IMR-90 (cell line): Measurements from ENCODE around the gene MAP2. TPM values are rescaled to one million over a fixed set of nuclear protein-coding genes. Genes with fewer than 3 reads are reported as not detected.

Source experiments
- ATAC-seq: fragments of 200-7000 bp; cut with Tn5 transposase; 2 replicates; pipeline ENCODE4 v1.9.1; 2020; ENCODE audit warnings: low read depth, mild to moderate bottlenecking, moderate library complexity
- BruUV-seq: library from RNA; stranded (reverse); fragments of 400-500 nt; replicated peaks from 2 replicates; lab custom pipeline; 2021; lab: Mats Ljungman, UMichigan
- CTCF ChIA-PET: fragments of 300-600 bp; formaldehyde crosslinking; extraction: SDS; loops from one replicate; lab custom pipeline; 2021; ENCODE audit warnings: antibody characterized with exemption; lab: Yijun Ruan, JAX
- POLR2A ChIA-PET: fragments of 300-600 bp; sonication (Branson Sonifier 250); formaldehyde crosslinking; loops from one replicate; lab custom pipeline; 2022; ENCODE audit warnings: antibody characterized with exemption; ENCODE audit not compliant: unreplicated experiment; lab: Charles Lee
- DNase-seq: peaks from one replicate; pipeline ENCODE4 v3.0.0; 2013
- H2AFZ ChIP-seq: replicated peaks from 2 replicates; pipeline ENCODE3; 2013; ENCODE audit warnings: low read length, mild to moderate bottlenecking; ENCODE audit not compliant: poor library complexity
- H2AK5ac ChIP-seq: 2 replicates; pipeline ENCODE4 v1.6.1; 2013; ENCODE audit warnings: low read depth, low read length, inconsistent platforms
- H2AK9ac ChIP-seq: replicated peaks from 2 replicates; pipeline ENCODE3; 2013; ENCODE audit warnings: mild to moderate bottlenecking, low read depth, low read length, moderate library complexity; ENCODE audit not compliant: poor library complexity
- H2BK120ac ChIP-seq: 2 replicates; pipeline ENCODE4 v1.6.1; 2013; ENCODE audit warnings: low read depth, low read length, inconsistent platforms
- H2BK15ac ChIP-seq: 3 replicates; pipeline ENCODE4 v1.6.1; 2013; ENCODE audit warnings: low read depth, low read length, inconsistent platforms
- H2BK20ac ChIP-seq: 2 replicates; pipeline ENCODE4 v1.6.1; 2013; ENCODE audit warnings: low read depth, mild to moderate bottlenecking, inconsistent platforms, low read length, moderate library complexity
- H2BK5ac ChIP-seq: 2 replicates; pipeline ENCODE4 v1.6.1; 2013; ENCODE audit warnings: mild to moderate bottlenecking, low read depth, low read length, inconsistent platforms; ENCODE audit not compliant: poor library complexity, severe bottlenecking
- H3K14ac ChIP-seq: replicated peaks from 2 replicates; pipeline ENCODE4 v1.6.1; 2013; ENCODE audit warnings: low read depth, low read length, inconsistent platforms
- H3K18ac ChIP-seq: 2 replicates; pipeline ENCODE4 v1.6.1; 2013; ENCODE audit warnings: low read depth, low read length, control low read depth
- H3K23ac ChIP-seq: 2 replicates; pipeline ENCODE4 v1.6.1; 2013; ENCODE audit warnings: low read depth, low read length, inconsistent platforms
- H3K27ac ChIP-seq: 2 replicates; pipeline ENCODE4 v1.5.1; 2013; ENCODE audit warnings: mild to moderate bottlenecking, control low read depth, low read length; ENCODE audit not compliant: insufficient read depth
- H3K27me3 ChIP-seq: 2 replicates; pipeline ENCODE4 v1.6.1; 2013; ENCODE audit warnings: low read length; ENCODE audit not compliant: control insufficient read depth, insufficient read depth
- H3K36me3 ChIP-seq: 2 replicates; pipeline ENCODE4 v1.6.1; 2013; ENCODE audit warnings: low read length, mixed read lengths; ENCODE audit not compliant: control insufficient read depth, insufficient read depth
- H3K4ac ChIP-seq: 2 replicates; pipeline ENCODE4 v1.6.1; 2013; ENCODE audit warnings: low read depth, low read length, inconsistent platforms
- H3K4me1 ChIP-seq: 2 replicates; pipeline ENCODE4 v1.6.1; 2013; ENCODE audit warnings: low read length, mixed read lengths; ENCODE audit not compliant: control insufficient read depth, insufficient read depth
- H3K4me2 ChIP-seq: 2 replicates; pipeline ENCODE4 v1.6.1; 2013; ENCODE audit warnings: low read depth, mild to moderate bottlenecking, control low read depth, low read length, moderate library complexity
- H3K4me3 ChIP-seq: 2 replicates; pipeline ENCODE4 v1.5.1; 2013; ENCODE audit warnings: low read depth, mild to moderate bottlenecking, control low read depth, low read length, moderate library complexity; ENCODE audit not compliant: insufficient read depth
- H3K56ac ChIP-seq: 2 replicates; pipeline ENCODE4 v1.6.1; 2013; ENCODE audit warnings: low read length, inconsistent platforms; ENCODE audit not compliant: insufficient read depth; ENCODE audit errors: extremely low read depth
- H3K79me1 ChIP-seq, 2 experiments: 2 replicates each; pipeline ENCODE4 v1.6.1; 2013; ENCODE audit warnings: low read length in 2 of 2, inconsistent platforms in 1 of 2, low read depth in 1 of 2
- H3K9ac ChIP-seq: 2 replicates; pipeline ENCODE4 v1.6.1; 2013; ENCODE audit warnings: low read depth, low read length, control low read depth
- H3K9me1 ChIP-seq: 2 replicates; pipeline ENCODE4 v1.6.1; 2013; ENCODE audit warnings: low read length, inconsistent platforms; ENCODE audit not compliant: insufficient read depth
- H3K9me3 ChIP-seq: 2 replicates; pipeline ENCODE4 v1.6.1; 2013; ENCODE audit warnings: low read length; ENCODE audit not compliant: control insufficient read depth, insufficient read depth
- H4K20me1 ChIP-seq: 2 replicates; pipeline ENCODE4 v1.6.1; 2013; ENCODE audit warnings: low read length, inconsistent platforms; ENCODE audit not compliant: insufficient read depth
- H4K5ac ChIP-seq: 2 replicates; pipeline ENCODE4 v1.6.1; 2013; ENCODE audit warnings: mild to moderate bottlenecking, low read depth, low read length, control low read depth
- H4K8ac ChIP-seq, 2 experiments: 2 replicates each; pipeline ENCODE4 v1.6.1; 2013; ENCODE audit warnings: low read depth in 2 of 2, low read length in 2 of 2, control low read depth in 1 of 2, inconsistent platforms in 1 of 2
- H4K91ac ChIP-seq: 2 replicates; pipeline ENCODE4 v1.6.1; 2013; ENCODE audit warnings: low read depth, low read length, inconsistent platforms; ENCODE audit not compliant: insufficient read depth
- CEBPB ChIP-seq: IDR thresholded peaks from 2 replicates; pipeline ENCODE4 v1.6.1; 2012; ENCODE audit warnings: low read depth, low read length, improper control_type of control experiment
- CHD1 ChIP-seq: IDR thresholded peaks from 2 replicates; pipeline ENCODE4 v1.6.1; 2012; ENCODE audit warnings: low read depth, low read length, improper control_type of control experiment
- ELK1 ChIP-seq: fragments of 150-350 bp; IDR thresholded peaks from 2 replicates; pipeline ENCODE4 v1.6.1; 2016; ENCODE audit warnings: low read depth, mild to moderate bottlenecking, low read length, moderate library complexity, borderline replicate concordance
- FOS ChIP-seq: fragments of 150-350 bp; IDR thresholded peaks from 2 replicates; pipeline ENCODE4 v1.6.1; 2016; ENCODE audit warnings: low read depth, low read length
- MAFK ChIP-seq: IDR thresholded peaks from 2 replicates; pipeline ENCODE4 v1.6.1; 2012; ENCODE audit warnings: low read depth, low read length, improper control_type of control experiment
- MAZ ChIP-seq: IDR thresholded peaks from 2 replicates; pipeline ENCODE4 v1.6.1; 2012; ENCODE audit warnings: low read depth, mild to moderate bottlenecking, low read length, improper control_type of control experiment, moderate library complexity, borderline replicate concordance
- MXI1 ChIP-seq: IDR thresholded peaks from 2 replicates; pipeline ENCODE4 v1.6.1; 2012; ENCODE audit warnings: low read depth, mild to moderate bottlenecking, low read length, moderate library complexity, borderline replicate concordance
- NFE2L2 ChIP-seq: fragments of 150-350 bp; IDR thresholded peaks from 2 replicates; pipeline ENCODE4 v1.6.1; 2016; ENCODE audit warnings: low read depth, mild to moderate bottlenecking, low read length
- POLR2A ChIP-seq: IDR thresholded peaks from 2 replicates; pipeline ENCODE4 v1.6.1; 2012; ENCODE audit warnings: mild to moderate bottlenecking, low read depth, low read length
- RAD21 ChIP-seq: IDR thresholded peaks from 2 replicates; pipeline ENCODE4 v1.6.1; 2012; ENCODE audit warnings: low read length, improper control_type of control experiment
- RCOR1 ChIP-seq: IDR thresholded peaks from 2 replicates; pipeline ENCODE4 v1.6.1; 2012; ENCODE audit warnings: mild to moderate bottlenecking, low read length, improper control_type of control experiment; ENCODE audit not compliant: insufficient replicate concordance
- RFX5 ChIP-seq: IDR thresholded peaks from 2 replicates; pipeline ENCODE4 v1.8.0; 2012; ENCODE audit warnings: low read depth, mild to moderate bottlenecking, low read length, moderate library complexity
- WGBS, 2 experiments: methylation state at CpG; one replicate each; pipeline versions ENCODE4 v1.1.5 to v1.1.7; 2013; ENCODE audit warnings: missing lambda C conversion rate in 2 of 2; ENCODE audit not compliant: insufficient read length in 1 of 2; ENCODE audit errors: extremely low coverage in 2 of 2; 5-methylcytosine and 5-hydroxymethylcytosine counted together
- dilution Hi-C: fragments of 300-500 bp; cut with HindIII; formaldehyde crosslinking; loops from one replicate; pipeline ENCODE4 v1.14.3; 2018; ENCODE audit warnings: low sequenced_read_pairs; ENCODE audit not compliant: unreplicated experiment
- in situ Hi-C: fragments of 300-500 bp; cut with MboI; formaldehyde crosslinking; loops from 3 replicates; pipeline ENCODE4 v1.14.3; 2019; ENCODE audit warnings: low sequenced_read_pairs, inconsistent platforms, mixed read lengths
- intact Hi-C: fragments of 100-400 bp; cut with micrococcal nuclease; formaldehyde crosslinking; loops from 2 replicates; pipeline ENCODE4 v1.10.0; 2022
- polyA plus RNA-seq, 3 experiments: library from polyadenylated mRNA; depleted of rRNA; stranded (reverse); fragments of >200 nt; gene quantifications; 2 replicates each; pipeline ENCODE4 v1.2.3, GENCODE V29; 2012; ENCODE audit warnings: low replicate concordance in 1 of 3
- total RNA-seq: library from RNA; depleted of rRNA; stranded (reverse); fragments of >200 nt; gene quantifications from 2 replicates; pipeline ENCODE4 v1.2.3, GENCODE V29; 2012
- TF ChIP-seq, protein P1 (sequence below): conservative IDR thresholded peaks from 2 replicates; pipeline ENCODE4 v1.5.1; 2012; ENCODE audit warnings: mild to moderate bottlenecking, low read depth, low read length, improper control_type of control experiment
- TF ChIP-seq, protein P2 (sequence below): fragments of 150-350 bp; IDR thresholded peaks from 2 replicates; pipeline ENCODE4 v1.6.1; 2017; ENCODE audit warnings: mild to moderate bottlenecking, antibody characterized with exemption, low read length, low read depth

The MAP2 gene
- total and polyA plus RNA-seq, 2 of the 4 experiments (the other 2 are of a cell fraction): 0.29 to 0.36 TPM

GRCh38 chr2:209376686-209377085, 47.2 kb upstream of the MAP2 start:
- ChIA-PET POLR2A (no interaction called here), CTCF (no interaction called here)
- DNase-seq: no peak

More at GRCh38 chr2:209376686-209377085, 47.2 kb upstream of the MAP2 start:
- H3K27ac ChIP-seq: no peak overlapping the region
- no peak overlapping the region for H3K14ac ChIP-seq
- intact Hi-C loops: no loop called here
- H3K9me3 ChIP-seq: no peaks in the 10 kb centered on the region; the same call in 1 of the 2 replicates
- H3K4me3 ChIP-seq: no peak overlapping the region
- no peak overlapping the region for H3K23ac ChIP-seq
- no peak for TF ChIP-seq RCOR1
- no peak for TF ChIP-seq POLR2A
- no peak for TF ChIP-seq MXI1
- no peak for TF ChIP-seq CHD1
- no peak for TF ChIP-seq FOS
- TF ChIP-seq, protein P1, sequence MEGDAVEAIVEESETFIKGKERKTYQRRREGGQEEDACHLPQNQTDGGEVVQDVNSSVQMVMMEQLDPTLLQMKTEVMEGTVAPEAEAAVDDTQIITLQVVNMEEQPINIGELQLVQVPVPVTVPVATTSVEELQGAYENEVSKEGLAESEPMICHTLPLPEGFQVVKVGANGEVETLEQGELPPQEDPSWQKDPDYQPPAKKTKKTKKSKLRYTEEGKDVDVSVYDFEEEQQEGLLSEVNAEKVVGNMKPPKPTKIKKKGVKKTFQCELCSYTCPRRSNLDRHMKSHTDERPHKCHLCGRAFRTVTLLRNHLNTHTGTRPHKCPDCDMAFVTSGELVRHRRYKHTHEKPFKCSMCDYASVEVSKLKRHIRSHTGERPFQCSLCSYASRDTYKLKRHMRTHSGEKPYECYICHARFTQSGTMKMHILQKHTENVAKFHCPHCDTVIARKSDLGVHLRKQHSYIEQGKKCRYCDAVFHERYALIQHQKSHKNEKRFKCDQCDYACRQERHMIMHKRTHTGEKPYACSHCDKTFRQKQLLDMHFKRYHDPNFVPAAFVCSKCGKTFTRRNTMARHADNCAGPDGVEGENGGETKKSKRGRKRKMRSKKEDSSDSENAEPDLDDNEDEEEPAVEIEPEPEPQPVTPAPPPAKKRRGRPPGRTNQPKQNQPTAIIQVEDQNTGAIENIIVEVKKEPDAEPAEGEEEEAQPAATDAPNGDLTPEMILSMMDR: no peak
- TF ChIP-seq, protein P2, sequence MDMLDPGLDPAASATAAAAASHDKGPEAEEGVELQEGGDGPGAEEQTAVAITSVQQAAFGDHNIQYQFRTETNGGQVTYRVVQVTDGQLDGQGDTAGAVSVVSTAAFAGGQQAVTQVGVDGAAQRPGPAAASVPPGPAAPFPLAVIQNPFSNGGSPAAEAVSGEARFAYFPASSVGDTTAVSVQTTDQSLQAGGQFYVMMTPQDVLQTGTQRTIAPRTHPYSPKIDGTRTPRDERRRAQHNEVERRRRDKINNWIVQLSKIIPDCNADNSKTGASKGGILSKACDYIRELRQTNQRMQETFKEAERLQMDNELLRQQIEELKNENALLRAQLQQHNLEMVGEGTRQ: no peak
- TF ChIP-seq RFX5: no peak
- no peak for TF ChIP-seq NFE2L2
- TF ChIP-seq ELK1: no peak
- no peak for TF ChIP-seq MAZ
- TF ChIP-seq CEBPB: no peak
- no peak for TF ChIP-seq RAD21
- no peak for TF ChIP-seq MAFK
- H3K4me2 ChIP-seq: no peak overlapping the region
- H3K27me3 ChIP-seq: no peaks in the 10 kb centered on the region
- H4K5ac ChIP-seq: no peak overlapping the region
- dilution Hi-C loops: no loop called here
- no peak overlapping the region for H2BK120ac ChIP-seq
- H4K91ac ChIP-seq: no peak overlapping the region
- H3K18ac ChIP-seq: no peak overlapping the region
- no peak overlapping the region for H2AK5ac ChIP-seq
- H2BK5ac ChIP-seq: no peak overlapping the region
- H2AK9ac ChIP-seq: no peak overlapping the region
- in situ Hi-C loops: no loop called here
- BruUV-seq: no TSS peak
- H4K8ac ChIP-seq: no peak overlapping the region
- no peak overlapping the region for H3K4ac ChIP-seq
- H3K79me1 ChIP-seq: no peaks in the 10 kb centered on the region
- H3K36me3 ChIP-seq: no peaks in the 10 kb centered on the region
- no peak overlapping the region for H2BK20ac ChIP-seq
- no peak overlapping the region for H2BK15ac ChIP-seq
- no peak for ATAC-seq
- no peaks in the 10 kb centered on the region for H3K9me1 ChIP-seq
- no peak overlapping the region for H3K56ac ChIP-seq
- H2AFZ ChIP-seq: no peak overlapping the region
- WGBS, 2 experiments: no CpG with 5 or more reads among the region's 1 CpG
- H4K20me1 ChIP-seq: no peaks in the 10 kb centered on the region
- H3K9ac ChIP-seq: no peak overlapping the region
- no peaks in the 10 kb centered on the region for H3K4me1 ChIP-seq
